MCF 10A (cell line): ENCODE data around the gene EIF6. TPM values are rescaled to one million over a fixed set of nuclear protein-coding genes. Genes with fewer than 3 reads are reported as not detected.

Experiments
- BruUV-seq: library from RNA; stranded (reverse); fragments of 400-500 nt; replicated peaks from 2 replicates; lab custom pipeline; 2021; lab: Mats Ljungman, UMichigan
- CTCF ChIA-PET: fragments of 300-600 bp; sonication (Branson Sonifier 250); formaldehyde crosslinking; extraction: SDS; loops from one replicate; lab custom pipeline; 2021; ENCODE audit warnings: antibody characterized with exemption, inconsistent platforms; lab: Yijun Ruan, JAX
- POLR2A ChIA-PET: fragments of 300-600, 350-650 bp; sonication (Branson Sonifier 250); formaldehyde crosslinking; extraction: SDS; loops from one replicate; lab custom pipeline; 2020; ENCODE audit warnings: antibody characterized with exemption, inconsistent platforms; lab: Yijun Ruan, JAX
- DNase-seq: peaks from one replicate; pipeline ENCODE4 v3.0.0-alpha.2; 2018; ENCODE audit not compliant: unreplicated experiment
- H3K27ac Mint-ChIP-seq: one replicate; pipeline ENCODE4 v1.8.0; 2022; ENCODE audit warnings: mild to moderate bottlenecking, low read depth, mixed read lengths; ENCODE audit not compliant: unreplicated experiment
- H3K27me3 Mint-ChIP-seq: one replicate; pipeline ENCODE4 v1.8.0; 2022; ENCODE audit warnings: mixed read lengths; ENCODE audit not compliant: insufficient read depth, unreplicated experiment
- H3K36me3 Mint-ChIP-seq: one replicate; pipeline ENCODE4 v1.8.0; 2022; ENCODE audit warnings: mild to moderate bottlenecking, moderate library complexity, mixed read lengths; ENCODE audit not compliant: insufficient read depth, unreplicated experiment
- H3K4me1 Mint-ChIP-seq: one replicate; pipeline ENCODE4 v1.8.0; 2022; ENCODE audit warnings: mixed read lengths; ENCODE audit not compliant: insufficient read depth, unreplicated experiment
- H3K4me3 Mint-ChIP-seq: one replicate; pipeline ENCODE4 v1.8.0; 2022; ENCODE audit warnings: mild to moderate bottlenecking, moderate library complexity, mixed read lengths; ENCODE audit not compliant: unreplicated experiment
- H3K9me3 Mint-ChIP-seq: one replicate; pipeline ENCODE4 v1.8.0; 2022; ENCODE audit warnings: mixed read lengths; ENCODE audit not compliant: unreplicated experiment
- CTCF ChIP-seq: fragments of 200-600 bp; IDR thresholded peaks from one replicate; pipeline ENCODE4 v1.8.0; 2022; ENCODE audit warnings: antibody characterized with exemption, mild to moderate bottlenecking; ENCODE audit not compliant: unreplicated experiment
- intact Hi-C: fragments of 100-400 bp; cut with micrococcal nuclease; formaldehyde crosslinking; loops from 2 replicates; pipeline ENCODE4 v1.14.1; 2022
- total RNA-seq: library from RNA; stranded (reverse); gene quantifications from 2 replicates; pipeline ENCODE4 v1.2.3, GENCODE V29; 2022

Gene EIF6
- total RNA-seq, 1 experiment from 2014 or later: 322 TPM

- ChIA-PET CTCF (interaction anchor here (0.5 to 16.2 kb wide), 38 partner anchors 9 to 1442 kb away, joined by 3 to 374 read pairs (median 4); partner anchors contain the start of genes CEP250, EDEM2, EIF6 and FAM83C), POLR2A (interaction anchor here (0.7 to 13.4 kb wide), 12 partner anchors 13 to 169 kb away, joined by 3 to 468 read pairs (median 78); partner anchors contain the start of genes CEP250, EDEM2, EIF6 and GDF5)
- no peak for TF ChIP-seq CTCF
- no peaks in the 10 kb centered on the region for H3K9me3 Mint-ChIP-seq
- no peaks in the 10 kb centered on the region for H3K27me3 Mint-ChIP-seq
- peaks cover 59% of the 10 kb centered on the region for H3K4me1 Mint-ChIP-seq
- H3K27ac Mint-ChIP-seq: peak overlapping the region; percentile 94
- no TSS peak for BruUV-seq
- no peak for DNase-seq
- intact Hi-C loops: loop anchor here (1.0 kb wide), 1 partner anchor 145 kb away; no protein-coding TSS in a partner anchor
- H3K4me3 Mint-ChIP-seq: no peak overlapping the region
- no peaks in the 10 kb centered on the region for H3K36me3 Mint-ChIP-seq
Measured at GRCh38 chr20:35302421-35303335, 18.1 kb upstream of the EIF6 start.

- Mint-ChIP-seq H3K36me3 (no peaks in the 10 kb centered on the region), H3K4me3 (no peak overlapping the region), H3K27ac (no peak overlapping the region), H3K27me3 (no peaks in the 10 kb centered on the region), H3K4me1 (peaks cover 47% of the 10 kb centered on the region), H3K9me3 (no peaks in the 10 kb centered on the region)
- no peak for TF ChIP-seq CTCF
- ChIA-PET POLR2A (interaction anchor here (0.6 to 13.4 kb wide), 14 partner anchors 8 to 154 kb away, joined by 3 to 468 read pairs (median 6); partner anchors contain the start of genes EDEM2, EIF6, GDF5 and MMP24OS), CTCF (interaction anchor here (0.5 to 16.2 kb wide), 8 partner anchors 13 to 152 kb away, joined by 3 to 374 read pairs (median 30); partner anchors contain the start of genes EIF6 and GDF5)
- BruUV-seq: no TSS peak
- intact Hi-C loops: no loop called here
- DNase-seq: no peak
Measured at GRCh38 chr20:35301426-35301825, 16.9 kb upstream of the EIF6 start.

- ChIA-PET POLR2A (interaction anchor here (0.7 to 13.4 kb wide), 10 partner anchors 9 to 154 kb away, joined by 3 to 253 read pairs (median 5); partner anchors contain the start of genes EDEM2, EIF6, GDF5 and UQCC1), CTCF (interaction anchor here (0.6 to 16.2 kb wide), 7 partner anchors 10 to 156 kb away, joined by 3 to 374 read pairs (median 3); partner anchors contain the start of gene GDF5)
- H3K27me3 Mint-ChIP-seq: no peaks in the 10 kb centered on the region
- intact Hi-C loops: no loop called here
- no TSS peak for BruUV-seq
- H3K4me1 Mint-ChIP-seq: peaks cover 39% of the 10 kb centered on the region
- H3K4me3 Mint-ChIP-seq: no peak overlapping the region
- TF ChIP-seq CTCF: no peak
- H3K36me3 Mint-ChIP-seq: no peaks in the 10 kb centered on the region
- no peak for DNase-seq
- no peak overlapping the region for H3K27ac Mint-ChIP-seq
- H3K9me3 Mint-ChIP-seq: no peaks in the 10 kb centered on the region
Measured at GRCh38 chr20:35300469-35301262, 16.1 kb upstream of the EIF6 start.
